Natural killer cell treated with Interleukin-12 subunit alpha and Interleukin-12 subunit beta and Interleukin-15 and Interleukin-18, amount 100 ng/mL, for 72 hours (primary cell): ENCODE data around the gene EARS2. TPM values are rescaled to one million over a fixed set of nuclear protein-coding genes. Genes with fewer than 3 reads are reported as not detected.

Experiments used
- ATAC-seq, 2 donors: fragments of 150-1000 bp; cut with Tn5 transposase in 1 of 2; sonication (Bioruptor Pico), chemical (Tn5 transposase) in 1 of 2; 2 replicates each; pipeline ENCODE4 v1.10.0; 2021
- DNase-seq: peaks from one replicate; pipeline ENCODE4 v3.0.0; 2022; ENCODE audit warnings: low spot score
- H3K27ac Mint-ChIP-seq, 2 donors: 1 replicate in 1 of 2; 2 replicates in 1 of 2; pipeline ENCODE4 v1.8.0; 2022; ENCODE audit warnings: mixed read lengths in 2 of 2, mild to moderate bottlenecking in 1 of 2, moderate library complexity in 1 of 2
- H3K27me3 Mint-ChIP-seq, 2 donors: 1 replicate in 1 of 2; 2 replicates in 1 of 2; pipeline ENCODE4 v1.8.0; 2022; ENCODE audit warnings: mixed read lengths in 2 of 2
- H3K36me3 Mint-ChIP-seq: one replicate; pipeline ENCODE4 v1.8.0; 2022; ENCODE audit warnings: mixed read lengths
- H3K4me1 Mint-ChIP-seq, 2 donors: 1 replicate in 1 of 2; 2 replicates in 1 of 2; pipeline ENCODE4 v1.8.0; 2022; ENCODE audit warnings: low read depth in 2 of 2, mixed read lengths in 2 of 2, mild to moderate bottlenecking in 1 of 2
- H3K4me3 Mint-ChIP-seq: one replicate; pipeline ENCODE4 v1.8.0; 2022; ENCODE audit warnings: mixed read lengths
- H3K9me3 Mint-ChIP-seq: 2 replicates; pipeline ENCODE4 v1.8.0; 2022; ENCODE audit warnings: mixed read lengths
- total RNA-seq, 2 donors: library from RNA; stranded (reverse); gene quantifications; one replicate each; pipeline ENCODE4 v1.2.3, GENCODE V29; 2022

EARS2 gene
- total RNA-seq, 2 donors from 2014 or later = 19.2 to 34.9 TPM

GRCh38 chr16:23578101-23578830 lies 21.1 kb upstream of the EARS2 start:
- ATAC-seq (no peak), DNase-seq (no peak)
- no peak overlapping the region for H3K27ac Mint-ChIP-seq
- no peaks in the 10 kb centered on the region for H3K4me1 Mint-ChIP-seq
- H3K9me3 Mint-ChIP-seq = no peaks in the 10 kb centered on the region
- peaks cover 6% of the 10 kb centered on the region for H3K36me3 Mint-ChIP-seq
- H3K4me3 Mint-ChIP-seq = no peak overlapping the region
- no peaks in the 10 kb centered on the region for H3K27me3 Mint-ChIP-seq

GRCh38 chr16:23577493-23577892 lies 20.3 kb upstream of the EARS2 start:
- H3K4me3 Mint-ChIP-seq = no peak overlapping the region
- no peaks in the 10 kb centered on the region for H3K4me1 Mint-ChIP-seq
- H3K9me3 Mint-ChIP-seq = no peaks in the 10 kb centered on the region
- ATAC-seq (no peak), DNase-seq (no peak)
- H3K27me3 Mint-ChIP-seq = no peaks in the 10 kb centered on the region
- no peak overlapping the region for H3K27ac Mint-ChIP-seq
- peaks cover 6% of the 10 kb centered on the region for H3K36me3 Mint-ChIP-seq

DNA sequence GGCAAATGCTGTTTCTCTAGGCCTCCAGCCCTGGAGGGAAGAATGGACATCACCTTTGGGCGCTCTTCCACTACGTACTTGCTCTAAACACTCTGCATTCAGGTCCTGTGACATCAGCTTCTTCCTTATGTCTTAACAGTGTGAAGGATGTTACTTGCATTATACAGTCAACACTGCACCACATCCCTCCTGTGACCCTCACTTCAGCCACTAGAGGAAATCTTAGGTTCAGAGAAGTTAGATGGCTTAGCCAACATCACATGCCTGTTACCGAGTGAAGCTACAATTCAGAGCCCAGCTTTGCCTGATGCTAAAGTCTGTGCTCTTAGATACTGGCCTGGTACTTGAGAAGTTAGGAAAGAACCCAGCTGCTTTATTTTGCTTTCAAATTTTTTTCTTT lies 18.7 kb upstream of the EARS2 start:
- Mint-ChIP-seq H3K4me1 (peaks cover 0 to 2% of the 10 kb centered on the region in 2 donors), H3K9me3 (no peaks in the 10 kb centered on the region), H3K4me3 (no peak overlapping the region), H3K27me3 (no peaks in the 10 kb centered on the region), H3K36me3 (peaks cover 11% of the 10 kb centered on the region), H3K27ac (no peak overlapping the region)
- ATAC-seq = peak in 1 of 2 donors; percentile 56
- DNase-seq = no peak

DNA sequence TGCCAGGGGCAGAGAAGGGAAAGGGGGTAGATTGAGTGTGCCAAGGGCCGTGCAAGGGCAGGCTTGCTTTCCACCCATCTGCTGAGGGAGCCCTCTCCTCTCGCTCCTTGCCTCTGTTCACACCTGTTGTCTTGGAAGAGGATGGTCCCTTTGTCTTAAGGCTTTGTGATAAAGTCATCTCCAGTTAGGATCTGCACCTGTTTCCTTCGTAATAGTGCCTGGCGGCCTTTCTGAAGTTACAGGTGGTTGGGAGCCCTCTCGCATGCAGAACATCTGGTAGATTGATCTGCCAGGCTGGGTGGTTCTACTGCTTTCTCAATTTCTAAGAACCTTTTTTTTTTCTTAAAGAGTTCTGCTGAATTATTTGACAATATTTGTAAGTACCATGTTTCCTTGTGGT lies 16.7 kb upstream of the EARS2 start:
- peaks cover 16% of the 10 kb centered on the region for H3K36me3 Mint-ChIP-seq
- H3K4me3 Mint-ChIP-seq = no peak overlapping the region
- no peak overlapping the region for H3K27ac Mint-ChIP-seq
- DNase-seq (no peak), ATAC-seq (no peak)
- no peaks in the 10 kb centered on the region for H3K9me3 Mint-ChIP-seq
- H3K27me3 Mint-ChIP-seq = no peaks in the 10 kb centered on the region
- peaks cover 0 to 5% of the 10 kb centered on the region in 2 donors for H3K4me1 Mint-ChIP-seq

DNA sequence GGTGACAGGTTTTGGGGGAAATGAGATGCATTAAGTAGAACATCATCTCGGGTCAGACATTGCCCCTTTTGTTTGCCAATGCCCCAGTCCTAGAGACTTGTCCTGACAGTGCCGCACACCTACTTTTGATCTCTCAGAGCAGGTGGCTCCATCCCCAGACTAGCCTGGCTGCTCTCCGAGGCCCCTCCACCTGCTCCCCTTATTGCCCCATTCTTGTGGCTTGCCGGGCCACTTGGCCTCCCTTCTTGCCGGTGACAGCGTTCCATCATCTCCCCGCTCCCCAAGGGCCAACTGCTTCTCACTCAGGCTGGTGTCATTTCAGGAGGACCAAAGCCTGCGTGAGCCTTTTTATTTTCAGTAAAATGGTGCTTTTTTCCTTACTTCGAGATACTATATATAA lies 15.2 kb upstream of the EARS2 start:
- Mint-ChIP-seq H3K4me1 (peaks cover 0 to 5% of the 10 kb centered on the region in 2 donors), H3K27ac (no peak overlapping the region), H3K36me3 (peaks cover 16% of the 10 kb centered on the region), H3K9me3 (no peaks in the 10 kb centered on the region), H3K27me3 (no peaks in the 10 kb centered on the region), H3K4me3 (no peak overlapping the region)
- ATAC-seq (no peak), DNase-seq (no peak)

GRCh38 chr16:23571895-23572294 lies 14.7 kb upstream of the EARS2 start:
- H3K4me3 Mint-ChIP-seq = no peak overlapping the region
- ATAC-seq (no peak), DNase-seq (no peak)
- H3K4me1 Mint-ChIP-seq = peaks cover 0 to 5% of the 10 kb centered on the region in 2 donors
- H3K27ac Mint-ChIP-seq = no peak overlapping the region
- no peaks in the 10 kb centered on the region for H3K9me3 Mint-ChIP-seq
- H3K27me3 Mint-ChIP-seq = no peaks in the 10 kb centered on the region
- H3K36me3 Mint-ChIP-seq = peaks cover 16% of the 10 kb centered on the region

DNA sequence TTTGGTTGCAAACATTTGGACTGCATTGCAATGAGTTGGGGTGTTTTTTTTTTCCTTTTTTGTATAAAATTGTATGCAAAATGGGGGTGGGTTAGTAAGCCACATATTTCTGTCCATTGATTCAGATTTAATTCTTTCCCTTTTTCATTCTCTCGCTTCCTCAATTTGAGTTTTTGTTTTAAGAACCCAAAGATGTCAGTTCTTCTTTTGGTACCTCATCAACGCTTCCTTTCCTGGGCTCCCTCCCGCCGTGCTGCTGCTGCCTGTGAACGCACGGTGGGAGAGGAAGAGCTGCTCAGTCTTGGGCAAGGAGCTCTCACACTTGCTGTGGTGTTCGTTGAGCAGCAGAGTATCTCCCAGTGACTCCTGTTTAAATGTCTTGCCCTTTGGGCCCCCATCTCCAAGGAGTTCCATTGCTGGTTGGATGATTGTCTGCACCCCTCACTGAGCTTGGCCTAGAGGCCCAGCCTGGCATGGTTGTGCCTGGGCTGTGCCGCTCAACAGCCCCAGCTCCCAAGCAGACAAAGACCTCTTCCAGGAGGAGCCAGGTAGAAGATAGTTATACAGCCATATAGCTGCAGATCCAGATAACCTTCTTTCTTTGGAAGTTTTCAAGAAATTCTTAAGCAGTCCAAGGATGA lies 14.0 kb upstream of the EARS2 start:
- DNase-seq (no peak), ATAC-seq (no peak)
- peaks cover 0 to 5% of the 10 kb centered on the region in 2 donors for H3K4me1 Mint-ChIP-seq
- no peak overlapping the region for H3K27ac Mint-ChIP-seq
- H3K9me3 Mint-ChIP-seq = no peaks in the 10 kb centered on the region
- H3K27me3 Mint-ChIP-seq = no peaks in the 10 kb centered on the region
- no peak overlapping the region for H3K4me3 Mint-ChIP-seq
- H3K36me3 Mint-ChIP-seq = peaks cover 16% of the 10 kb centered on the region

DNA sequence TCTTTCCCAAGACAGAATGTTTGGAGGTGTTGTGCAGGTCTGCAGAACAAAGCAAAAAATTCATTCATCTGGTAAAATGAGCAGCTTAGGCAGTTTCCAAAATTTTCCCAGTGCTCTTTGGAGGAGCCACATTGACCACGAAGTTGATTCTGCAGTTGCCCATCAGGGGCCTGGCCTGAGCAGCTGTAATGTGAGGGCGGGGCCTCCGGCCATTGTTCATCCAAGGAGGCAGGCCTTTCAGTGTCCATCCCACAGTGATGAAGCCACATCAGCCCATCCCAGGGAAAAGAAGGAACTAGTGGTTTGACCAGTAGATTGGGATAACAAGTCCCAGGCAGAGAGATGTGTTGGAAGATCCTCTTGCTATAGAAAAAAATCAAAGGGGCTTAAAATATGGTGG lies 10.5 kb upstream of the EARS2 start:
- peak overlapping the region in 1 of 2 donors; percentile 41 for H3K27ac Mint-ChIP-seq
- no peak overlapping the region for H3K4me3 Mint-ChIP-seq
- H3K4me1 Mint-ChIP-seq = peaks cover 5 to 9% of the 10 kb centered on the region in 2 donors
- ATAC-seq = no peak
- H3K9me3 Mint-ChIP-seq = no peaks in the 10 kb centered on the region
- DNase-seq = no peak
- no peaks in the 10 kb centered on the region for H3K27me3 Mint-ChIP-seq
- peaks cover 31% of the 10 kb centered on the region for H3K36me3 Mint-ChIP-seq

- H3K9me3 Mint-ChIP-seq = no peaks in the 10 kb centered on the region
- no peak overlapping the region for H3K27ac Mint-ChIP-seq
- H3K27me3 Mint-ChIP-seq = no peaks in the 10 kb centered on the region
Observed at GRCh38 chr16:23566724-23567123, 9.6 kb upstream of the EARS2 start.

GRCh38 chr16:23564575-23565363 lies 7.6 kb upstream of the EARS2 start:
- Mint-ChIP-seq H3K27ac (no peak overlapping the region), H3K4me3 (no peak overlapping the region), H3K4me1 (peaks cover 11% of the 10 kb centered on the region in 2 donors), H3K9me3 (no peaks in the 10 kb centered on the region), H3K36me3 (peaks cover 31% of the 10 kb centered on the region), H3K27me3 (no peaks in the 10 kb centered on the region)
- no peak for DNase-seq
- ATAC-seq = no peak

More at GRCh38 chr16:23566724-23567123, 9.6 kb upstream of the EARS2 start:
- Mint-ChIP-seq H3K4me1 (peaks cover 5 to 9% of the 10 kb centered on the region in 2 donors), H3K4me3 (no peak overlapping the region), H3K36me3 (peaks cover 34% of the 10 kb centered on the region)
- ATAC-seq (no peak), DNase-seq (no peak)

- H3K27me3 Mint-ChIP-seq = no peaks in the 10 kb centered on the region
- no peak for DNase-seq
- no peak overlapping the region for H3K27ac Mint-ChIP-seq
- peaks cover 14 to 23% of the 10 kb centered on the region in 2 donors for H3K4me1 Mint-ChIP-seq
- H3K36me3 Mint-ChIP-seq = peaks cover 26% of the 10 kb centered on the region
- no peaks in the 10 kb centered on the region for H3K9me3 Mint-ChIP-seq
- H3K4me3 Mint-ChIP-seq = no peak overlapping the region
- ATAC-seq = no peak
Observed at GRCh38 chr16:23563186-23563585, 6.0 kb upstream of the EARS2 start.

DNA sequence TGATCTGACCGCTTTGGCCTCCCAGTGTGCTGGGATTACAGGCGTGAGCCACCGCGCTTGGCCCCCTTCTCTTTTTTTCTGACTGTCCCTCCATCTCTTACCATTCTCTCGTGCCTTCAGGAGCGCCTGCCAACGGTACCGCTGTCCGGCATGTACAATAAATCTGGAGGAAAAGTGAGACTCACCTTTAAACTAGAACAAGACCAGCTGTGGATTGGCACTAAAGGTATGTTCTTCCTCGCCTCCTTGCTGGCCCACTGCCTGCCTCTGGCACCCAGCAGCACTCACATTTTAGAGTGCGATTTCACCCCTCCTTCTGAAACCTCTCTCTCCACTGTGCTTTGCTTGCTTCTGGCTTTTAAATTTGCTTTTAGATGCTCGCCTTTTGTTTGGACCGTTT lies 5.4 kb upstream of the EARS2 start:
- ATAC-seq (no peak), DNase-seq (no peak)
- H3K9me3 Mint-ChIP-seq = no peaks in the 10 kb centered on the region
- H3K27me3 Mint-ChIP-seq = no peaks in the 10 kb centered on the region
- H3K27ac Mint-ChIP-seq = no peak overlapping the region
- peaks cover 26% of the 10 kb centered on the region for H3K36me3 Mint-ChIP-seq
- H3K4me3 Mint-ChIP-seq = no peak overlapping the region
- H3K4me1 Mint-ChIP-seq = peaks cover 14 to 23% of the 10 kb centered on the region in 2 donors

DNA sequence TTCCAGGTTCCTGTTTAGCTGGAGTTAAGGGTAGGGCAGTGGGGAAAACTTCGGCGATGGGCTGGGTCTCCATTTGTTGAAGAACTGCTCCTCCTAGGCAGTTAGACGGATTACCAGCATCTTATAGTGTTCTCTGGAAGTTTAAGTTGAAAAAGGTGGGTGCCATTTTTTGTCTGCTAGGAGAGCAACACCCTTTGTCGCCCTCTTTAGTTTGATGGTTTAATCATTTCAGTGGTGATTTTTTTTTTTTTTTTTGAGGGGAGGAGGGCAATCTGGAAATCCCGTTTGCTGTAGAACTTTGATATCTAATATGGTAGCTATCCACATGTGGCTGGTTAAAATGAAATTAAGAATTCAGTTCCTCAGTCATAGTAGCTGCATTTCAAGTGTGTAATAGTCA lies 4.4 kb upstream of the EARS2 start:
- Mint-ChIP-seq H3K27me3 (no peaks in the 10 kb centered on the region), H3K27ac (no peak overlapping the region), H3K4me1 (peaks cover 19 to 26% of the 10 kb centered on the region in 2 donors), H3K36me3 (peaks cover 26% of the 10 kb centered on the region), H3K4me3 (no peak overlapping the region), H3K9me3 (no peaks in the 10 kb centered on the region)
- DNase-seq (no peak), ATAC-seq (no peak)
